CD4-positive, alpha-beta T cell treated with Interleukin-10 for 1 hour (primary cell): ENCODE data around the gene IKBKG.
"Not testable (repeated sequence)": the region's sequence is repeated elsewhere in the genome, so short reads cannot be mapped to it uniquely, and the experiment has no call there.

Experiments used
- DNase-seq: peaks from one replicate; pipeline ENCODE4 v3.0.0-alpha.2; 2020

IKBKG gene

GRCh38 chrX:154547245-154548027 is at the start of gene IKBKG:
Gene IKBKG, plus strand, starts transcription at chrX:154547620. Its CDS starts 4,383 bp downstream, at chrX:154552003.
- peak; percentile 92 for DNase-seq

GRCh38 chrX:154501423-154501822 is 46.0 kb upstream of the IKBKG start:
- DNase-seq: not testable (repeated sequence)

- no peak for DNase-seq
Measured at GRCh38 chrX:154502098-154502497, 45.3 kb upstream of the IKBKG start.

GRCh38 chrX:154502989-154503388 is 44.4 kb upstream of the IKBKG start:
- DNase-seq: no peak

- no peak for DNase-seq
Measured at GRCh38 chrX:154505734-154506133, 41.7 kb upstream of the IKBKG start.

- DNase-seq: no peak
Measured at GRCh38 chrX:154506483-154507332, 40.7 kb upstream of the IKBKG start.

- DNase-seq: no peak
Measured at GRCh38 chrX:154507673-154508383, 39.6 kb upstream of the IKBKG start.

GRCh38 chrX:154508384-154508745 is 39.1 kb upstream of the IKBKG start:
- DNase-seq: no peak

- DNase-seq: no peak
Measured at GRCh38 chrX:154509455-154509854, 38.0 kb upstream of the IKBKG start.

GRCh38 chrX:154511761-154512160 is 35.7 kb upstream of the IKBKG start:
- no peak for DNase-seq

- DNase-seq: no peak
Measured at GRCh38 chrX:154512879-154513553, 34.4 kb upstream of the IKBKG start.

- no peak for DNase-seq
Measured at GRCh38 chrX:154513716-154514115, 33.7 kb upstream of the IKBKG start.

GRCh38 chrX:154515090-154515965 is 32.1 kb upstream of the IKBKG start:
- DNase-seq: peak; percentile 44

- peak; percentile 94 for DNase-seq
Measured at GRCh38 chrX:154515966-154516655, 31.3 kb upstream of the IKBKG start, which contains the start of gene FAM3A. Gene FAM3A, minus strand, starts transcription at chrX:154516232. Its CDS starts 460 bp downstream, at chrX:154515772.

GRCh38 chrX:154516656-154517100 is 30.7 kb upstream of the IKBKG start:
- peak; percentile 36 for DNase-seq

- no peak for DNase-seq
Measured at GRCh38 chrX:154517101-154517781, 30.2 kb upstream of the IKBKG start.

- DNase-seq: no peak
Measured at GRCh38 chrX:154519389-154519788, 28.0 kb upstream of the IKBKG start.

- DNase-seq: no peak
Measured at GRCh38 chrX:154525606-154526490, 21.6 kb upstream of the IKBKG start.
